Gastrocnemius medialis (tissue), 4 donors: Measurements from ENCODE around the gene ZNF513. TPM values are rescaled to one million over a fixed set of nuclear protein-coding genes. Genes with fewer than 3 reads are reported as not detected.

Experiments
- ATAC-seq, 2 donors: fragments of 150-250 bp; one replicate each; pipeline ENCODE4 v1.9.1; 2016
- DNase-seq, 2 donors: peaks; one replicate each; pipeline ENCODE4 v3.0.0-alpha.2; 2019
- H3K27ac ChIP-seq, 4 donors: fragments of 200-600 bp; sonication (generic); 1 replicate in 1 of 4; 2 replicates in 3 of 4; pipeline ENCODE4 v1.5.1; 2016 to 2018; ENCODE audit warnings: mild to moderate bottlenecking in 2 of 4, moderate library complexity in 1 of 4
- H3K27me3 ChIP-seq, 3 donors: fragments of 200-600 bp; sonication (generic) in 2 of 3; 1 replicate in 1 of 3; 2 replicates in 2 of 3; pipeline versions ENCODE4 v1.5.1 to v1.6.0; 2016 to 2019; ENCODE audit warnings: mild to moderate bottlenecking in 1 of 3, moderate library complexity in 1 of 3
- H3K36me3 ChIP-seq, 2 donors: fragments of 200-600 bp; sonication (generic) in 1 of 2; one replicate each; pipeline ENCODE4 v1.5.1; 2017 to 2018
- H3K4me1 ChIP-seq, 2 donors: fragments of 200-600 bp; sonication (generic) in 1 of 2; one replicate each; pipeline ENCODE4 v1.5.1; 2016 to 2017; ENCODE audit warnings: mild to moderate bottlenecking in 2 of 2
- H3K4me3 ChIP-seq, 4 donors: fragments of 200-600 bp; sonication (generic) in 3 of 4; 1 replicate in 1 of 4; 2 replicates in 3 of 4; pipeline ENCODE4 v1.5.1; 2016 to 2019; ENCODE audit warnings: mild to moderate bottlenecking in 2 of 4
- H3K9me3 ChIP-seq, 3 donors: fragments of 200-600 bp; sonication (generic) in 2 of 3; 1 replicate in 1 of 3; 2 replicates in 2 of 3; pipeline ENCODE4 v1.5.1; 2016 to 2019
- POLR2A ChIP-seq, 2 donors: fragments of 450-650 bp; IDR thresholded peaks; one replicate each; pipeline ENCODE4 v1.6.1; 2017; ENCODE audit warnings: antibody characterized with exemption in 2 of 2, mild to moderate bottlenecking in 2 of 2, moderate library complexity in 2 of 2
- in situ Hi-C, 4 donors: fragments of 200-750 bp; cut with MboI; loops; one replicate each; pipeline versions ENCODE4 v1.15.0 to v1.8.0; 2017; ENCODE audit warnings: low sequenced_read_pairs in 4 of 4
- intact Hi-C: fragments of 100-400 bp; cut with DNase I; formaldehyde crosslinking; loops from one replicate; pipeline ENCODE4 v1.15.1; 2023; ENCODE audit warnings: low total_unique reads
- total RNA-seq, 4 donors: library from RNA; depleted of rRNA; stranded (reverse); fragments of >200 nt; gene quantifications; one replicate each; pipeline versions ENCODE4 v1.1.0 to v1.2.3, GENCODE V29; 2016
- TF ChIP-seq, protein P1 (sequence below), 5 experiments: fragments of 450-650 bp in 3 of 5; fragments of 200-600 bp in 2 of 5; sonication (generic) in 2 of 5; IDR thresholded peaks in 4 of 5; conservative IDR thresholded peaks in 1 of 5; 1 replicate in 4 of 5; 2 replicates in 1 of 5; pipeline ENCODE4 v1.5.1; 2016 to 2019; ENCODE audit warnings: antibody characterized with exemption in 5 of 5, mild to moderate bottlenecking in 3 of 5, moderate library complexity in 3 of 5

Gene ZNF513
- total RNA-seq, 4 donors from 2014 or later = 2.0 to 7.6 (median 4.5) TPM

DNA sequence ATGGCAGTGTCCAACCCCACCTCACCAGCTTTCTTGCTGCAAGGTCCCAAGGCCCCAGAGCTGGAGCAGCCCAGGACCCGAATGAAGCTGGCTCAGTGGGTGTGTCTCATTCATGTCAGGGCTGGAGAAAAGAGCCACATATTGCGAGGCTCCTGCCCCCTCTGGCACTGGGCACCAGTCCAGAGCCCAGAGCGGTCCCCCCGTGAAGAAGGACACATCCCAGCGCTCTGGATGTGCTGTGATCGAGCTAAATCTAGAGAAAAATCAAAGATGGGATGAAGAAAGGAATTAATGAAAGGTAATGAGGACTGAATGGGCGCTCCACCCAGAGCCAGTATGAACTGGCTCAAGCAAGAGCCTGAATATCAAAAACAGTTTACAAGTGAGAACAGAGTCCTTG lies 44.4 kb downstream of the ZNF513 start:
- H3K36me3 ChIP-seq = peaks cover 0 to 85% of the 10 kb centered on the region in 2 donors
- no peaks in the 10 kb centered on the region for H3K27me3 ChIP-seq
- no peak for TF ChIP-seq POLR2A (IDR thresholded peaks at IDR 0.05)
- TF ChIP-seq, protein P1, sequence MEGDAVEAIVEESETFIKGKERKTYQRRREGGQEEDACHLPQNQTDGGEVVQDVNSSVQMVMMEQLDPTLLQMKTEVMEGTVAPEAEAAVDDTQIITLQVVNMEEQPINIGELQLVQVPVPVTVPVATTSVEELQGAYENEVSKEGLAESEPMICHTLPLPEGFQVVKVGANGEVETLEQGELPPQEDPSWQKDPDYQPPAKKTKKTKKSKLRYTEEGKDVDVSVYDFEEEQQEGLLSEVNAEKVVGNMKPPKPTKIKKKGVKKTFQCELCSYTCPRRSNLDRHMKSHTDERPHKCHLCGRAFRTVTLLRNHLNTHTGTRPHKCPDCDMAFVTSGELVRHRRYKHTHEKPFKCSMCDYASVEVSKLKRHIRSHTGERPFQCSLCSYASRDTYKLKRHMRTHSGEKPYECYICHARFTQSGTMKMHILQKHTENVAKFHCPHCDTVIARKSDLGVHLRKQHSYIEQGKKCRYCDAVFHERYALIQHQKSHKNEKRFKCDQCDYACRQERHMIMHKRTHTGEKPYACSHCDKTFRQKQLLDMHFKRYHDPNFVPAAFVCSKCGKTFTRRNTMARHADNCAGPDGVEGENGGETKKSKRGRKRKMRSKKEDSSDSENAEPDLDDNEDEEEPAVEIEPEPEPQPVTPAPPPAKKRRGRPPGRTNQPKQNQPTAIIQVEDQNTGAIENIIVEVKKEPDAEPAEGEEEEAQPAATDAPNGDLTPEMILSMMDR (IDR thresholded peaks at IDR 0.05 in 4 of 5, conservative IDR thresholded peaks at IDR 0.05 in 1 of 5) = no peak
- no peaks in the 10 kb centered on the region for H3K9me3 ChIP-seq
- H3K4me3 ChIP-seq = no peak overlapping the region
- intact Hi-C loops = no loop called here
- no peak overlapping the region for H3K27ac ChIP-seq
- ATAC-seq = no peak
- H3K4me1 ChIP-seq = no peaks in the 10 kb centered on the region
- no peak for DNase-seq
- in situ Hi-C loops = no loop called here

DNA sequence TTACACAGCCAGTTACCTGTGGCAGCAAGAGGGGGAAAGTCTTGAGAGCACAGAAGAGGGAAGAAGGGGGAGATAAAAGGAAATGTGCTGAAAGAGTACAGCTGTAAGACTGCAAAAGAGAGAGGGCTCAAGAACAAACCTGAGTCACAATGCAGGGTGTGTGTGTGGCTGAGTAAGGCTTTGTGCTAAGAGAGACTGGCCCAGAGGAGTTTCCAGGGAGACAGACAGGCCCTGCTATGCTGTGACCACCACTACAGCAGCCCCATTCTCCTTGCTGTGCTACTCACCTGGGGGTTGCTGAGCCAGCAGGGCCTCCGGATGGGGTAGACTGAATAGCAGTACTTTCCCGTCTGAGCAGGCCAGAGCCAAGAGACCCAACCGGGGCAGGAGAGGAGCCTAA lies 45.2 kb downstream of the ZNF513 start:
- Histone ChIP-seq H3K4me3 (no peak overlapping the region), H3K27me3 (no peaks in the 10 kb centered on the region), H3K27ac (no peak overlapping the region), H3K36me3 (peaks cover 0 to 85% of the 10 kb centered on the region in 2 donors), H3K9me3 (no peaks in the 10 kb centered on the region), H3K4me1 (no peaks in the 10 kb centered on the region)
- TF ChIP-seq, protein P1 (IDR thresholded peaks at IDR 0.05 in 4 of 5, conservative IDR thresholded peaks at IDR 0.05 in 1 of 5) = no peak
- TF ChIP-seq POLR2A (IDR thresholded peaks at IDR 0.05) = no peak
- no peak for ATAC-seq
- in situ Hi-C loops (no loop called here), intact Hi-C loops (no loop called here)
- DNase-seq = no peak

Other genes starting within 250 kb of the ZNF513 start
- 100 to 1,000 TPM; 117 to 197 (median 154) TPM for gene PREB, start 246.1 kb downstream of the ZNF513 start, total RNA-seq
- gene PRR30, start 241.3 kb downstream of the ZNF513 start, total RNA-seq = not detected
- under 1 TPM in 1 of 4 donors, not detected in 3; 0.20 TPM for gene TCF23, start 231.7 kb downstream of the ZNF513 start, total RNA-seq
- gene ATRAID, start 168.7 kb downstream of the ZNF513 start, total RNA-seq = 100 to 1,000 TPM; 131 to 203 (median 171) TPM
- 10 to 100 TPM; 19.0 to 46.5 (median 32.5) TPM for gene SLC5A6, start 168.5 kb downstream of the ZNF513 start, total RNA-seq
- gene CAD, start 163.4 kb downstream of the ZNF513 start, total RNA-seq = 10 to 100 TPM in 1 of 4 donors, 1 to 10 TPM in 3; 2.7 to 10.2 (median 7.1) TPM
- under 1 TPM in 1 of 4 donors, not detected in 3; 0.20 TPM for gene SLC30A3, start 117.7 kb downstream of the ZNF513 start, total RNA-seq
- not detected for gene DNAJC5G, start 105.3 kb downstream of the ZNF513 start, total RNA-seq
- 100 to 1,000 TPM; 219 to 554 (median 427) TPM for gene TRIM54, start 98.3 kb downstream of the ZNF513 start, total RNA-seq
- gene UCN, start 72.3 kb downstream of the ZNF513 start, total RNA-seq = not detected
- gene MPV17, start 57.6 kb downstream of the ZNF513 start, total RNA-seq = 10 to 100 TPM in 3 of 4 donors, 1 to 10 TPM in 1; 9.9 to 16.0 (median 11.5) TPM
- 10 to 100 TPM; 25.3 to 45.6 (median 40.5) TPM for gene GTF3C2, start 24.0 kb downstream of the ZNF513 start, total RNA-seq
- gene EIF2B4, start 10.4 kb downstream of the ZNF513 start, total RNA-seq = 10 to 100 TPM; 50.5 to 57.9 (median 53.8) TPM
- gene SNX17, start 10.1 kb downstream of the ZNF513 start, total RNA-seq = 10 to 100 TPM; 47.2 to 91.5 (median 56.3) TPM
- gene PPM1G, start 28.9 kb upstream of the ZNF513 start, total RNA-seq = 100 to 1,000 TPM in 1 of 4 donors, 10 to 100 TPM in 3; 47.2 to 111 (median 92.2) TPM
- 100 to 1,000 TPM in 3 of 4 donors, 10 to 100 TPM in 1; 91.8 to 125 (median 120) TPM for gene NRBP1, start 47.9 kb upstream of the ZNF513 start, total RNA-seq
- 1 to 10 TPM in 1 of 4 donors, under 1 TPM in 1, not detected in 2; 0.93 to 2.1 TPM for gene KRTCAP3, start 61.6 kb upstream of the ZNF513 start, total RNA-seq
- 10 to 100 TPM in 2 of 4 donors, 1 to 10 TPM in 2; 3.1 to 16.8 (median 8.6) TPM for gene IFT172, start 109.0 kb upstream of the ZNF513 start, total RNA-seq
- gene FNDC4, start 114.5 kb upstream of the ZNF513 start, total RNA-seq = 1 to 10 TPM; 2.0 to 6.4 (median 3.1) TPM
- gene GCKR, start 116.1 kb upstream of the ZNF513 start, total RNA-seq = under 1 TPM in 1 of 4 donors, not detected in 3; 0.40 TPM
- 10 to 100 TPM in 2 of 4 donors, 1 to 10 TPM in 2; 5.8 to 15.6 (median 8.4) TPM for gene ZNF512, start 202.3 kb upstream of the ZNF513 start, total RNA-seq
- 1 to 10 TPM in 3 of 4 donors, under 1 TPM in 1; 0.56 to 2.0 (median 1.3) TPM for gene CCDC121, start 248.3 kb upstream of the ZNF513 start, total RNA-seq
- 10 to 100 TPM; 21.0 to 30.0 (median 25.0) TPM for gene GPN1, start 248.3 kb upstream of the ZNF513 start, total RNA-seq